ENCODE results near the gene EVL. TPM values are rescaled to one million over a fixed set of nuclear protein-coding genes. Genes with fewer than 3 reads are reported as not detected.

The EVL gene, protein sequence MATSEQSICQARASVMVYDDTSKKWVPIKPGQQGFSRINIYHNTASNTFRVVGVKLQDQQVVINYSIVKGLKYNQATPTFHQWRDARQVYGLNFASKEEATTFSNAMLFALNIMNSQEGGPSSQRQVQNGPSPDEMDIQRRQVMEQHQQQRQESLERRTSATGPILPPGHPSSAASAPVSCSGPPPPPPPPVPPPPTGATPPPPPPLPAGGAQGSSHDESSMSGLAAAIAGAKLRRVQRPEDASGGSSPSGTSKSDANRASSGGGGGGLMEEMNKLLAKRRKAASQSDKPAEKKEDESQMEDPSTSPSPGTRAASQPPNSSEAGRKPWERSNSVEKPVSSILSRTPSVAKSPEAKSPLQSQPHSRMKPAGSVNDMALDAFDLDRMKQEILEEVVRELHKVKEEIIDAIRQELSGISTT
- 15.1 and 18.7 TPM in 2 replicates for total RNA-seq

GRCh38 chr14:100065111-100065871, at the start of gene EVL:
Gene EVL (plus strand): TSS chr14:100065422. CDS start chr14:100065501, 79 bp downstream.

GRCh38 chr14:100159094-100159864, 94.1 kb downstream of the EVL start, which contains the start of gene DEGS2:
Gene DEGS2 (minus strand): TSS chr14:100159645. CDS start chr14:100159587, 58 bp downstream.

Small RNA genes within 50 kb of the gene (small RNA-seq; reads per million reads assigned to genes)
- not detected for gene MIR151B
- gene MIR342 = 3,976 reads per million, percentile 100 among the genes with 10 or more reads in this experiment

Other genes with a start within 250 kb of the EVL start
- under 0.01 and 0.13 TPM in 2 replicates for gene DEGS2, start 94.2 kb downstream of the EVL start, total RNA-seq
- gene YY1, start 173.7 kb downstream of the EVL start, total RNA-seq = 46.3 and 47.6 TPM in 2 replicates
- 9.1 and 10.8 TPM in 2 replicates for gene SLC25A29, start 241.0 kb downstream of the EVL start, total RNA-seq

All from articular chondrocyte of knee joint (primary cell).